ENCODE data around the gene FARP2.
"Not testable (repeated sequence)": the region's sequence is repeated elsewhere in the genome, so short reads cannot be mapped to it uniquely, and the experiment has no call there.

FARP2 gene

DNA sequence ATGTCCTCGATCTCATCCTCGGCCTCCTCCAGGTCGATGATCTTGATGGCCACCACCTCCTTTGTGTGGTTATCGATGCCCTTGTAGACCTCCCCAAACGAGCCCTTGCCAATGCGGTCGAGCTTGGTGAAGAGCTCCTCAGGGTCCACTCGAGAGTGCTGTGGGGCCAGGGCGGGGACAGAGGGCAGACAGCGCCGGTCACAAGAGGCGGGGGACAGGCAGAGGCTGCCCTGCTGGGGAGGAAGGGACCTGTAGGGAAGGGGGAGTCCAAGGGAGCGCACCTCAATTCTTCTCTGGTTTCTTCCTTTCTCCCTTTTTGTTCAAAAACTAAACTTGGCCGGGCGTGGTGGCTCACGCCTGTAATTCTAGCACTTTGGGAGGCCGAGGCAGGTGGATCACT is 145.5 kb downstream of the FARP2 start:
- Histone ChIP-seq H3K9me3 (ENCODE audit: control extremely low read depth in 1 of 5, control insufficient read depth in 4 of 5, insufficient read depth in 2 of 5, low read depth in 1 of 5, low read length in 4 of 5) (no peaks in the 10 kb centered on the region), H3K27me3 (replicated peaks in 2 of 5; ENCODE audit: control insufficient read depth in 4 of 5, insufficient read depth in 5 of 5, low read length in 4 of 5) (peaks cover 0 to 2% (median 0%) of the 10 kb centered on the region in 5 experiments), H3K36me3 (ENCODE audit: control insufficient read depth in 4 of 4, insufficient read depth in 4 of 4, low read length in 3 of 4) (peaks cover 2 to 46% (median 33%) of the 10 kb centered on the region in 4 experiments), H3K4me1 (ENCODE audit: control extremely low read depth in 1 of 4, control insufficient read depth in 4 of 4, insufficient read depth in 4 of 4, low read length in 3 of 4) (peaks cover 0 to under 1% (median 0%) of the 10 kb centered on the region in 4 experiments), H3K27ac (ENCODE audit: insufficient read depth in 1 of 2, low read depth in 1 of 2, low read length in 2 of 2, poor library complexity in 1 of 2, severe bottlenecking in 2 of 2) (no peak overlapping the region), H3K4me3 (ENCODE audit: control insufficient read depth in 1 of 7, extremely low read depth in 1 of 7, insufficient read depth in 4 of 7, low read depth in 2 of 7, low read length in 6 of 7) (no peak overlapping the region)
- ChIA-PET POLR2A (no interaction called here), CTCF (no interaction called here)
- 100% methylated on average over 10 of the region's 17 CpGs for WGBS (ENCODE audit: insufficient coverage)
- no peak for DNase-seq

GRCh38 chr2:241502281-241502680 is 146.2 kb downstream of the FARP2 start:
- Histone ChIP-seq H3K36me3 (ENCODE audit: control insufficient read depth in 4 of 4, insufficient read depth in 4 of 4, low read length in 3 of 4) (peaks cover 2 to 40% (median 28%) of the 10 kb centered on the region in 4 experiments), H3K4me3 (ENCODE audit: control insufficient read depth in 1 of 7, extremely low read depth in 1 of 7, insufficient read depth in 4 of 7, low read depth in 2 of 7, low read length in 6 of 7) (no peak overlapping the region), H3K9me3 (ENCODE audit: control extremely low read depth in 1 of 5, control insufficient read depth in 4 of 5, insufficient read depth in 2 of 5, low read depth in 1 of 5, low read length in 4 of 5) (no peaks in the 10 kb centered on the region), H3K27ac (ENCODE audit: insufficient read depth in 1 of 2, low read depth in 1 of 2, low read length in 2 of 2, poor library complexity in 1 of 2, severe bottlenecking in 2 of 2) (no peak overlapping the region), H3K27me3 (replicated peaks in 2 of 5; ENCODE audit: control insufficient read depth in 4 of 5, insufficient read depth in 5 of 5, low read length in 4 of 5) (peaks cover 0 to 2% (median 0%) of the 10 kb centered on the region in 5 experiments), H3K4me1 (ENCODE audit: control extremely low read depth in 1 of 4, control insufficient read depth in 4 of 4, insufficient read depth in 4 of 4, low read length in 3 of 4) (peaks cover 0 to 8% (median 7%) of the 10 kb centered on the region in 4 experiments)
- ChIA-PET POLR2A (no interaction called here), CTCF (no interaction called here)
- no peak for DNase-seq
- WGBS (ENCODE audit: insufficient coverage), result 100% methylated on average over 8 of the region's 11 CpGs

DNA sequence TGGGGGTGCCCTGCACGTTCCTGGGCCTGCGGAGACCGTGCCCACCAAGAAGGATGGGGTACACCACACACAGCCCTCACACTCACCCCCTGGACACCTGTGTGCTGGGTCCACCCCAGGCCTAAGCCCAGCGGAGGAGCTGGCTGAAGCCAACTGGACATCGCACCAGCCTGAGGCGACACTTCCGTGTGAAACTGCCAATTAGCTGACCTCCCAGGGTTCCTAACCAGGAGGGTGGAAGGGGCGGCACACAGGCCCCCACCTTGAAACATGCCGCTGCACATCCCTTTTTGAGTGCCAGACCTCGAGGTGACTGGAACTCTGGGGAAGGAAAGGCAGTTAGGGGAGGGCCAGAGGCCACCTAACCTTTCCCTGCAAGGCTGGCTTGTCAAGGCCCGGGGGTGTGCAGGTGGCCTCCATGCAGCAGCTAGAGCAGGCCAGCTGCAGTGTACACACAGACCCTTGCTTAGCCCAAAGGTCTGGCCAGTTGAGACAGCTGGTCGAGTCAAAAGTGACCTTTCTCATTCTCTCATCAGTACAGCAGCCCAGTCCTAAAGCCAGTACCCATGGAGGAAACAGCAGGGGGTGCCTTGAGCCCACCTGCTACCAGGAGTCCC is 147.8 kb downstream of the FARP2 start:
- POLR2A ChIA-PET, result interaction anchor here (0.6 kb wide), 1 partner anchor 30 kb away, joined by 4 read pairs; no protein-coding TSS in a partner anchor
- 88% methylated on average over 12 of the region's 12 CpGs for WGBS (ENCODE audit: insufficient coverage)
- Histone ChIP-seq H3K4me3 (ENCODE audit: control insufficient read depth in 1 of 7, extremely low read depth in 1 of 7, insufficient read depth in 4 of 7, low read depth in 2 of 7, low read length in 6 of 7) (no peak overlapping the region), H3K9me3 (ENCODE audit: control extremely low read depth in 1 of 5, control insufficient read depth in 4 of 5, insufficient read depth in 2 of 5, low read depth in 1 of 5, low read length in 4 of 5) (no peaks in the 10 kb centered on the region), H3K27ac (ENCODE audit: insufficient read depth in 1 of 2, low read depth in 1 of 2, low read length in 2 of 2, poor library complexity in 1 of 2, severe bottlenecking in 2 of 2) (no peak overlapping the region), H3K4me1 (ENCODE audit: control extremely low read depth in 1 of 4, control insufficient read depth in 4 of 4, insufficient read depth in 4 of 4, low read length in 3 of 4) (peaks cover 0 to 15% (median 14%) of the 10 kb centered on the region in 4 experiments), H3K36me3 (ENCODE audit: control insufficient read depth in 4 of 4, insufficient read depth in 4 of 4, low read length in 3 of 4) (peaks cover 2 to 29% (median 18%) of the 10 kb centered on the region in 4 experiments), H3K27me3 (replicated peaks in 2 of 5; ENCODE audit: control insufficient read depth in 4 of 5, insufficient read depth in 5 of 5, low read length in 4 of 5) (peaks cover 0 to 2% (median 0%) of the 10 kb centered on the region in 5 experiments)
- CTCF ChIA-PET, result no interaction called here
- no peak for DNase-seq

GRCh38 chr2:241505086-241505780 is 149.1 kb downstream of the FARP2 start:
- Histone ChIP-seq H3K4me1 (ENCODE audit: control extremely low read depth in 1 of 4, control insufficient read depth in 4 of 4, insufficient read depth in 4 of 4, low read length in 3 of 4) (peaks cover 0 to 22% (median 21%) of the 10 kb centered on the region in 4 experiments), H3K9me3 (ENCODE audit: control extremely low read depth in 1 of 5, control insufficient read depth in 4 of 5, insufficient read depth in 2 of 5, low read depth in 1 of 5, low read length in 4 of 5) (no peaks in the 10 kb centered on the region), H3K36me3 (ENCODE audit: control insufficient read depth in 4 of 4, insufficient read depth in 4 of 4, low read length in 3 of 4) (peaks cover 2 to 17% (median 12%) of the 10 kb centered on the region in 4 experiments), H3K27ac (ENCODE audit: insufficient read depth in 1 of 2, low read depth in 1 of 2, low read length in 2 of 2, poor library complexity in 1 of 2, severe bottlenecking in 2 of 2) (no peak overlapping the region), H3K27me3 (replicated peaks in 2 of 5; ENCODE audit: control insufficient read depth in 4 of 5, insufficient read depth in 5 of 5, low read length in 4 of 5) (peaks cover 0 to 2% (median 0%) of the 10 kb centered on the region in 5 experiments), H3K4me3 (ENCODE audit: control insufficient read depth in 1 of 7, extremely low read depth in 1 of 7, insufficient read depth in 4 of 7, low read depth in 2 of 7, low read length in 6 of 7) (no peak overlapping the region)
- DNase-seq, result no peak
- 90% methylated on average over 14 of the region's 15 CpGs for WGBS (ENCODE audit: insufficient coverage)
- ChIA-PET POLR2A (no interaction called here), CTCF (no interaction called here)

DNA sequence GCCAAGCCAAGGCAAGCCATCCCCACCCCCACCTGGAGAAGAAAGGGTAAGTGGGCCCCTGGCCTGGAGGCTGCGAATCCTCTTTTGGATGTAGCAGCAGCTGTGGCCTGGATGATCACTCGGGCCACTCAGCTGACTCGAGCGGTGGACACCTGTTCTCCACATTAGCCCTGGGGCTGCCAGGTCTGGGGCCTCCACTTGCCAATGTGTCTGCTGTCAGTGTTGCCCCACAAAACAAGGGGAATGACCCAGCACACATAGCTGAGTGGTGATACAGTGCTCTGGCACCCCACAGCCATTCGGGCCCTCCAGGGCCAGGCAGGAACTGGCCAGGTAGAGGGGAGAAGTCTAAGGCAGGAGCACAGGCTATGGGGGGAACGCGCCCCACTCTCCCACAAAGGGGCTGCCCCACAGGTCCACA is 149.7 kb downstream of the FARP2 start:
- Histone ChIP-seq H3K27me3 (replicated peaks in 2 of 5; ENCODE audit: control insufficient read depth in 4 of 5, insufficient read depth in 5 of 5, low read length in 4 of 5) (peaks cover 0 to 2% (median 0%) of the 10 kb centered on the region in 5 experiments), H3K4me3 (ENCODE audit: control insufficient read depth in 1 of 7, extremely low read depth in 1 of 7, insufficient read depth in 4 of 7, low read depth in 2 of 7, low read length in 6 of 7) (no peak overlapping the region), H3K36me3 (ENCODE audit: control insufficient read depth in 4 of 4, insufficient read depth in 4 of 4, low read length in 3 of 4) (peaks cover 2 to 12% (median 9%) of the 10 kb centered on the region in 4 experiments), H3K27ac (ENCODE audit: insufficient read depth in 1 of 2, low read depth in 1 of 2, low read length in 2 of 2, poor library complexity in 1 of 2, severe bottlenecking in 2 of 2) (no peak overlapping the region), H3K9me3 (ENCODE audit: control extremely low read depth in 1 of 5, control insufficient read depth in 4 of 5, insufficient read depth in 2 of 5, low read depth in 1 of 5, low read length in 4 of 5) (no peaks in the 10 kb centered on the region), H3K4me1 (ENCODE audit: control extremely low read depth in 1 of 4, control insufficient read depth in 4 of 4, insufficient read depth in 4 of 4, low read length in 3 of 4) (peaks cover 0 to 22% (median 21%) of the 10 kb centered on the region in 4 experiments)
- ChIA-PET CTCF (interaction anchor here (1.5 kb wide), 1 partner anchor 153 kb away, joined by 3 read pairs; no protein-coding TSS in a partner anchor), POLR2A (no interaction called here)
- no peak for DNase-seq
- 100% methylated on average over 7 of the region's 7 CpGs for WGBS (ENCODE audit: insufficient coverage)

- CTCF ChIA-PET, result interaction anchor here (1.5 to 1.9 kb wide), 2 partner anchors 8 to 152 kb away, joined by 3 to 4 read pairs; no protein-coding TSS in a partner anchor
- H3K9me3 ChIP-seq (ENCODE audit: control extremely low read depth in 1 of 5, control insufficient read depth in 4 of 5, insufficient read depth in 2 of 5, low read depth in 1 of 5, low read length in 4 of 5); H3K27me3 ChIP-seq (replicated peaks in 2 of 5; ENCODE audit: control insufficient read depth in 4 of 5, insufficient read depth in 5 of 5, low read length in 4 of 5); H3K4me3 ChIP-seq (ENCODE audit: control insufficient read depth in 1 of 7, extremely low read depth in 1 of 7, insufficient read depth in 4 of 7, low read depth in 2 of 7, low read length in 6 of 7); H3K36me3 ChIP-seq (ENCODE audit: control insufficient read depth in 4 of 4, insufficient read depth in 4 of 4, low read length in 3 of 4); POLR2A ChIA-PET; DNase-seq; H3K27ac ChIP-seq (ENCODE audit: insufficient read depth in 1 of 2, low read depth in 1 of 2, low read length in 2 of 2, poor library complexity in 1 of 2, severe bottlenecking in 2 of 2): not testable (repeated sequence)
- peaks cover 0 to 22% (median 21%) of the 10 kb centered on the region in 4 experiments for H3K4me1 ChIP-seq (ENCODE audit: control extremely low read depth in 1 of 4, control insufficient read depth in 4 of 4, insufficient read depth in 4 of 4, low read length in 3 of 4)
- 100% methylated on average over 8 of the region's 11 CpGs for WGBS (ENCODE audit: insufficient coverage)
Observed at GRCh38 chr2:241506317-241506716, 150.2 kb downstream of the FARP2 start.

Measured in common myeloid progenitor, CD34-positive (primary cell).